ENCODE measurements around the gene CYB561D1. TPM values are rescaled to one million over a fixed set of nuclear protein-coding genes. Genes with fewer than 3 reads are reported as not detected.

CYB561D1 gene
- polyA plus RNA-seq, 4 donors = 6.1 to 9.7 (median 8.2) TPM

DNA sequence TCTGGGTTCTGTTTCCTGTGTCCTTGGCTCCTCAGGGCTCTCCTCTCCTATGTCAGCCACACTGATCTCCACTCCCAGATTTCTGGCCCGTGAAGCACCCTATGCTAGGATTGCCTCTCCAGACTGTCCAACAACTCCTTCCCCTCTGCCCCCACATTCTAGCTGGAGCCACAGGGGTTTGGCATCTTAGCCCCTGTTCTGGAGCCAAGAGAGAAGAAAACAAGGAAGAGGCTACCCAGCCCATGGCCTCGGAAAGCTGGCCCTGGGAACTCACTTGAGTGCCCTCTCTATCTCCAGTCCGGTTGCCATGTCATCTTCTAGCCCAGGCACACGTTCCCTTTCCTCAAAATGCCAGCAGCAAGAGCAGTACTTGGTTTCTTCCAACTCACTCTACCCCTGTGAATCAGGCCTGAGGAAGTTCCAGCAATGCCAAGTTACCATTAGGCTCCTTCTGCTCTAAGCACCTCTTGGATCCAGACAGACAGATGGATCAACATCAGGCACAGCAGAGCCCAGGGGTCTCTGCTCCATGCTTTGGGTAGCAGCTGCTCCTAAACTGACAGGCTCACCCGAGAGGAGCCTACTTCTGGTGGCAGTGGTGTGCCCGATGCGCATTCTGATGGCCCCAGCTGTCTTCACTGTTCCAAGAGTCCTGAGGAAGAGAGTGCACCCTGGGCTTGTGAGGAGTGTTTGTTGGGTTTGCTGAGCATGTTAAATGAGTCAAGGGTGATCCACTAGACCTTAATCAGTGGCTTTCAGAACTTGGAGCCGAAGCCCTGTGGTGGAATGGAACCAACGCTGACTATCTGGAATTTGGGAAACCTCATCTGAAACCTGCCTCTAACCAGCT lies 34.2 kb downstream of the CYB561D1 start:
- no peak for DNase-seq (ENCODE audit: low read depth in 4 of 4, low spot score in 3 of 4)

DNA sequence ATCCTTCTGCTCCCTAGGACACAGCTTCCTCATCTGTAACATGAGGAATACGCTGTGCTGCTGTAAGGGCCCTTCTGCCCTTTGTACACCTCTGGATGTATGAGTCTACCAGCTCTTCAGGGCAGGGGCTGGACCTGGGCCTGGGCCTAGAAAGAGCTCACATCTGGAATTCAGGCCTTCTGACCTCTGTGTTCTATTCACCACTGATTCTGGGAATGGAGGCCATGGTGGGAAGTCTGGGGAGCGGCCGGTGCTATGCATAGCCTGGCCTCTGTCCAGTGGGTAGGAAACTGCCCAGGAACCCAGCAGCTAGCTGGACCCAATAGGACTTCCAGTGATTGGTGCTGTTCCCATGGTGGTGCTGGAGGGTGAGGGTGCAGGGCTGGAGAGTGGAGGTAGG lies 34.8 kb downstream of the CYB561D1 start:
- no peak for DNase-seq (ENCODE audit: low read depth in 4 of 4, low spot score in 3 of 4)

- DNase-seq (ENCODE audit: low read depth in 4 of 4, low spot score in 3 of 4) = no peak
Observed at GRCh38 chr1:109529881-109530456, 36.1 kb downstream of the CYB561D1 start.

- no peak for DNase-seq (ENCODE audit: low read depth in 4 of 4, low spot score in 3 of 4)
Observed at GRCh38 chr1:109530457-109531087, 36.7 kb downstream of the CYB561D1 start.

GRCh38 chr1:109531380-109531779 lies 37.5 kb downstream of the CYB561D1 start:
- no peak for DNase-seq (ENCODE audit: low read depth in 4 of 4, low spot score in 3 of 4)

DNA sequence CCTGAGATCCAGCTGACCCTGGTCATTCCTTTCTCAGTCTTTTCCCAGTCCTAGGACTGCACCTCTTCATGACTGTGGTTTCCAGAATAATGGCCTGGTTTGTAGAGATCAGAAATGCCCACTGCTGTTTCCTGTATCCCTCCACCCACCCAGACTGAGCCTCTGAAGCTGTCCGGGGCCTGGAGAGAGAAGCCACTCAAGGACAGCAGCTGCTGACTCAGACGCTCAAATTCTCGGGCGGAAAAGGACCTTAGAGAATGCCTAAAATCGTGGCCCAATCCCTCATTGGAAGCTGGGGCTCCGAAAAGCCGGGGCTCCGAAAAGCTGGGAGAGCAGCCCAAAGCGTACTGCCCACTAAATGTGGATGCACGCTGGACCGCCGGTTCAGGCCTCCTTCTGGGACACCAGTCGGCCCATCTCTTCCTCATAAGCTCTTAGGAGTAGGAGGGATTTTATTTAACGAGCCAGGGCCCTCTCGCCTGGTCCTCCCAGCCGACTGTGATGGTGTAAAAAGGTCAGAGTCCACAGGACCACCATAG lies 38.0 kb downstream of the CYB561D1 start:
- DNase-seq (ENCODE audit: low read depth in 4 of 4, low spot score in 3 of 4) = no peak

GRCh38 chr1:109532365-109533136 lies 38.7 kb downstream of the CYB561D1 start:
- peak in 1 of 4 donors; percentile 68 for DNase-seq (ENCODE audit: low read depth in 4 of 4, low spot score in 3 of 4)

GRCh38 chr1:109534307-109534858 lies 40.5 kb downstream of the CYB561D1 start:
- no peak for DNase-seq (ENCODE audit: low read depth in 4 of 4, low spot score in 3 of 4)

- no peak for DNase-seq (ENCODE audit: low read depth in 4 of 4, low spot score in 3 of 4)
Observed at GRCh38 chr1:109535481-109535880, 41.6 kb downstream of the CYB561D1 start.

GRCh38 chr1:109535971-109536491 lies 42.1 kb downstream of the CYB561D1 start:
- DNase-seq (ENCODE audit: low read depth in 4 of 4, low spot score in 3 of 4) = no peak

DNA sequence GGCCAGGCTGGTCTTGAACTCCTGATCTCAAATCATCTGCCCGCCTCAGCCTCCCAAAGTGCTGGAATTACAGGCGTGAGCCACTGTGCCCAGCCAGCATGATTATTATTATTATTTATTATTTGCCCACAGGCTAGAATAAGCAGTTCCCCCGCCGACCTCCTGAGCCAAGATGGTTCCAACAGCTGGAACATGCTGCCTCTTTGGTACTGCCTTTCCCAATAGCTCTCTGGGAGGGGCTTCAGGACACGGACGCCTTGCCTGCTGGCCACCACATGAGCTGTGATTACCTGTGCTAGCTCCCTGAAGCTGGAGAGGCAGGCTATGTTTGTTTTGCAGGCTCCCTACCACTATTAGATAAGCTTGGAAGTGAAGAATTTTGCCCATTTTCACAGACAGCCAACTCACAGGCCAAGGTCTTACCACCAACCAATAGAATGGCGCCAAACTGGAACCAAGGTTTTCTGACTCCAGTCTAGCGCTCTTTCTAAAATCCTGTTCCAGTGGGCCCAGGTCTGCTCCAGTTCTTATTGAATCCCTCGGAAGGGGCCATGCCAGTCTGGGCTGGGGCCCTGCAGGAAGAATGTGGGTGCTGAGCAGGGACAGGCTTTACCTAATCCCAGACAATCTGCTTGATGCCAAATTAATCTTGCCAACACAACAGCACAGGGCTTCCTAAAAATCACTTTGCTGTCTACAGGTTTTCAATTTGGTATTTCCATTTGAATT lies 43.7 kb downstream of the CYB561D1 start:
- no peak for DNase-seq (ENCODE audit: low read depth in 4 of 4, low spot score in 3 of 4)

GRCh38 chr1:109538827-109539555 lies 45.1 kb downstream of the CYB561D1 start:
- DNase-seq (ENCODE audit: low read depth in 4 of 4, low spot score in 3 of 4) = no peak

DNA sequence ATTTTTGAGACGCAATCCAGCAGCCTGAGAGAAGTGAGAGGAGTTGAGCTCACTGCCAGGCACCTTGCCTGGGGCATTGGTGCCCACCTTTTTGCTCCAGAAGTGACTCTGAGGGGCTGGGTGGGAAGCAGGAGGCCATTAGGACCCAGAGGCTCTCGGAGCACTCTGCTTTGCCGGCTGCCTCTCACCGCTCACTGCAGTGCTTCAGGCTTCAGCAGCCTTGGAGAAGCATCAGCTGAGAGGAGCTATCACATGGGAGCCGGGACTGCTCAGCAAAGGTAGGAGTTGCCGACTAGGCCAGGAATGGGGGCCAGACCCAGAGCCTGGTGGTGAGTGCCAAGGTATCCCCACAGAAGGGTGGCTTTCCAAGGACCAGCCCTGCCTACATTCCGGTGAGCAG lies 45.8 kb downstream of the CYB561D1 start, which contains the start of gene GPR61:
Gene GPR61 (plus strand): TSS at position 197 of the 400 bp plus-strand sequence. CDS start 3,151 bp downstream, outside the sequence.
- DNase-seq (ENCODE audit: low read depth in 4 of 4, low spot score in 3 of 4) = no peak

- DNase-seq (ENCODE audit: low read depth in 4 of 4, low spot score in 3 of 4) = no peak
Observed at GRCh38 chr1:109541102-109541501, 47.2 kb downstream of the CYB561D1 start.

DNA sequence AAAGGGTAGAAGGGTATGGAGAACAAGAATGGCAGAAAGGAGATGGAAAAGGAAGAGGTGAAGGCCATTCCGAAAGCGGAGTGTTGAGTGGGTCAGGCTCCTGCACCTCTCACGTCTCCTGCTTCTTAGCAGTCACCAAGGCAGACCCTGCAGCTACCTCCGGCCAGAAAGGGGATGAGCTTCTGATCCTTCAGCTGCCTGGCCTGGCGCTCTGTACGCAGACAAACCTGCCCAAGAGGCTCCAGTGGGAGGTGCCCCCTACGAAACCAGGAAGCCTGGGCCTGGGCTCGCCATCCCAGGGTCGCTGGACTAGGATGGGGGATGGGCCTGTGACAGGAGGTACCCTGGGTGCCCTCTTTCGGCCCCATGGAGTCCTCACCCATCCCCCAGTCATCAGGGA lies 48.8 kb downstream of the CYB561D1 start:
- no peak for DNase-seq (ENCODE audit: low read depth in 4 of 4, low spot score in 3 of 4)

DNA sequence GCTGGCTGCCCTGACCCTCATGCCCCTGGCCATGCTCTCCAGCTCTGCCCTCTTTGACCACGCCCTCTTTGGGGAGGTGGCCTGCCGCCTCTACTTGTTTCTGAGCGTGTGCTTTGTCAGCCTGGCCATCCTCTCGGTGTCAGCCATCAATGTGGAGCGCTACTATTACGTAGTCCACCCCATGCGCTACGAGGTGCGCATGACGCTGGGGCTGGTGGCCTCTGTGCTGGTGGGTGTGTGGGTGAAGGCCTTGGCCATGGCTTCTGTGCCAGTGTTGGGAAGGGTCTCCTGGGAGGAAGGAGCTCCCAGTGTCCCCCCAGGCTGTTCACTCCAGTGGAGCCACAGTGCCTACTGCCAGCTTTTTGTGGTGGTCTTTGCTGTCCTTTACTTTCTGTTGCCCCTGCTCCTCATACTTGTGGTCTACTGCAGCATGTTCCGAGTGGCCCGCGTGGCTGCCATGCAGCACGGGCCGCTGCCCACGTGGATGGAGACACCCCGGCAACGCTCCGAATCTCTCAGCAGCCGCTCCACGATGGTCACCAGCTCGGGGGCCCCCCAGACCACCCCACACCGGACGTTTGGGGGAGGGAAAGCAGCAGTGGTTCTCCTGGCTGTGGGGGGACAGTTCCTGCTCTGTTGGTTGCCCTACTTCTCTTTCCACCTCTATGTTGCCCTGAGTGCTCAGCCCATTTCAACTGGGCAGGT lies 49.5 kb downstream of the CYB561D1 start:
- no peak for DNase-seq (ENCODE audit: low read depth in 4 of 4, low spot score in 3 of 4)

DNA sequence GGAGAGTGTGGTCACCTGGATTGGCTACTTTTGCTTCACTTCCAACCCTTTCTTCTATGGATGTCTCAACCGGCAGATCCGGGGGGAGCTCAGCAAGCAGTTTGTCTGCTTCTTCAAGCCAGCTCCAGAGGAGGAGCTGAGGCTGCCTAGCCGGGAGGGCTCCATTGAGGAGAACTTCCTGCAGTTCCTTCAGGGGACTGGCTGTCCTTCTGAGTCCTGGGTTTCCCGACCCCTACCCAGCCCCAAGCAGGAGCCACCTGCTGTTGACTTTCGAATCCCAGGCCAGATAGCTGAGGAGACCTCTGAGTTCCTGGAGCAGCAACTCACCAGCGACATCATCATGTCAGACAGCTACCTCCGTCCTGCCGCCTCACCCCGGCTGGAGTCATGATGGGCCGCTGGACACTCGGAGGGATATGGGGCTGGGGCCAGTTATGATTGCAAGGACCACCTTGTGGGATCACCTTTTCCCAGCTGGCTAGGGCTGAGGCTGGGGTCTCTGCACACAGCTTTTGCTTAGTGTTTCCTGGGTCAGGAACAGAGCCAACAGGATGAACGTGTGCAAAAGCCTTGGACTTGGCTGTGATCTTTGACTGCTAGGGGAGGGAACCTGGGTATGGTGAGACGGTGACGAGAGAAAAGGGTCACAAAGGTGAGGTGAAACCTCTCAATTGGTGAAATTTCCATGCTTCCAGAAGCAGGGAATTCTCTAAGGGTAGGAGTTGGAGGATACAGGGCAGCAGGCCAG lies 50.3 kb downstream of the CYB561D1 start:
- DNase-seq (ENCODE audit: low read depth in 4 of 4, low spot score in 3 of 4) = no peak

Measured in left renal pelvis (tissue), 4 donors.